GDM1 (cell line): ENCODE results near the gene NEMP1.
"Not testable (repeated sequence)": the region's sequence is repeated elsewhere in the genome, so short reads cannot be mapped to it uniquely, and the experiment has no call there.

ENCODE experiments used
- DNase-seq: peaks from one replicate; lab custom pipeline; 2025; lab: John Stamatoyannopoulos, UW

Gene NEMP1

DNA sequence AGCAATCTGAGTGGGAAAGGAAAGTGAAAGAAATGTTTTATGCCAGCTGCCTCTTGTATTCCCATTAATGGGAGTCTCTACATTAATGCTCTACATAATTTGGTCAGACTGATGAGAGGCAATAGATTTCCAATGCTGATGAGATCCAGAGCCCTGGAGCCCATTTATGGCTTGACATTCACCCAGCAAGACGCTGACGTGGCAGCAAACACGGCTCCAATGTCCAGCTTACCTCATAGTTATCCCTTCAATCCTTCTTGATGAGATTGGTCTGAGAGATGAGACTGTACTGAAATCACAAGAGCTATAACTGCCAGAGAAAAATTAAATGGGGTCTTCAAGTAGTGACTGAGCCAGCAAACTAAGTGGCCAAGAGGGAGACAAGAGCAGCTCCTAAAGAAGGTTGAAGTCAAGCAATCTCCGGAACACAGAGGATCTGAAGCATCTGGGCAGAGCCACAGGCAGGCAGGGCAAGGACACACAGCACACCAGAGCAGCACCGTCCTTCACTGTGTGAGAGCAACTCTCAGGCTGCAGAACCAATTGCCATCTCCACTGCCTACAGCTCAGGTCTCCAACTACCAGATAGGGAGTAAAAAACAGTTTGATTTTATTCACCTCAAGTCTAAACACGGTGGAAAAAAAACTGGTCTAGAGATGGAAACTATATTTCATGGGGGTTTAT lies 21.4 kb downstream of the NEMP1 start:
- DNase-seq: no peak

DNA sequence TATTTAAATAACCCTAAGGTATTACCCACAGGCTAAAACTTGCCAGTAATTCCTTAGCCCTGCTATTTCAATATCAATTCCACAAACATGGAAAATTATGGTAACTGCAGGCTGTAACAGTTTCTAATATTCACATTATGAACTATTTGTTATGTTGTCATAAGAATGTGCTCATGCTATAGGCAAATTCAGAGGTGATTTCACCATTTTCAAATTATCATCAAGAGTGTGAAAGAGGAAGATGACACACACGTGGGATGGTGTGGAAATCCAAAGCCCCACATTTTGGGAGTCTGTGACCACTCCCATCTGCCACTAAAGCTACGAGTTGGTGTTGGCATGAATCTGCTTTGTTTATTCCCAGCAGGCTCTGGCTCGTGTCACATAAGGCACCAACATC lies 22.8 kb downstream of the NEMP1 start:
- DNase-seq: no peak

DNA sequence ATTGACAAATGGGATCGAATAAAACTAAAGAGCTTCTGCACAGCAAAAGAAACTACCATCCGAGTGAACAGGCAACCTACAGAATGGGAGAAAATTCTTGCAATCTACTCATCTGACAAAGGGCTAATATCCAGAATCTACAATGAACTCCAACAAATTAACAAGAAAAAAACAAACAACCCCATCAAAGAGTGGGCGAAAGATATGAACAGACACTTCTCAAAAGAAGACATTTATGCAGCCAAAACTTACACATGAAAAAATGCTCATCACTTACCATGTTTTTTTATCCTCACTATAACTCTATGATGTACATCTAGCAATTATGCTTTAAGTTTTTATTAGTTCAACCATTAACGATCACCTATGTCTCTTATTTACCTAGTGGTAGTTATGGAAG lies 24.7 kb downstream of the NEMP1 start:
- not testable (repeated sequence) for DNase-seq

DNA sequence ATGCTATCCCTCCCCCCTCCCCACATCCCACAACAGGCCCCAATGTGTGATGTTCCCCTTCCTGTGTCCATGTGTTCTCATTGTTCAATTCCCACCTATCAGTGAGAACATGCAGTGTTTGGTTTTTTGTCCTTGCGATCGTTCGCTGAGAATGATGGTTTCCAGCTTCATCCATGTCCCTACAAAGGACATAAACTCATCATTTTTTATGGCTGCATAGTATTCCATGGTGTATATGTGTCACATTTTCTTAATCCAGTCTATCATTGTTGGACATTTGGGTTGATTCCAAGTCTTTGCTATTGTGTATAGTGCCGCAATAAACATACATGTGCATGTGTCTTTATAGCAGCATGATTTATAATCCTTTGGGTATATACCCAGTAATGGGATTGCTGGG lies 25.4 kb downstream of the NEMP1 start:
- not testable (repeated sequence) for DNase-seq

DNA sequence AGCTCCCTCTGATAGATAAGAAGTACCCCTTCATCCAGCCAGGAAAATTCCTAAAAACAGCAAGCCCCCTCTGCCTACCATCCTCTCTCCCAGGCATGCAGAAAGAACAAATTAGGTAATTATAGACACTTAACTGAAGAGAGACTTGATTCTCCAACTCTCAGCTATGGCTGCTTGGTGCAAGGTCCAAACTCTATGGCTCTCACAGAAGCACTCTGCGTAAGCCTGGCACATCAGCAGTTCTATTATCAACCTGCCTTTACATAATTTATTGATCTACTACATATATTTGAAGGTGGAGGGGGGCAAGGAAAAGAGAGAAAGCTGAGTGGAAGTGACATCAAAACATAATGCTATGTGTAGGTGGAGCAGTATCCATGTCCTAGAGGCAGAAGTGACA lies 27.6 kb downstream of the NEMP1 start:
- no peak for DNase-seq

DNA sequence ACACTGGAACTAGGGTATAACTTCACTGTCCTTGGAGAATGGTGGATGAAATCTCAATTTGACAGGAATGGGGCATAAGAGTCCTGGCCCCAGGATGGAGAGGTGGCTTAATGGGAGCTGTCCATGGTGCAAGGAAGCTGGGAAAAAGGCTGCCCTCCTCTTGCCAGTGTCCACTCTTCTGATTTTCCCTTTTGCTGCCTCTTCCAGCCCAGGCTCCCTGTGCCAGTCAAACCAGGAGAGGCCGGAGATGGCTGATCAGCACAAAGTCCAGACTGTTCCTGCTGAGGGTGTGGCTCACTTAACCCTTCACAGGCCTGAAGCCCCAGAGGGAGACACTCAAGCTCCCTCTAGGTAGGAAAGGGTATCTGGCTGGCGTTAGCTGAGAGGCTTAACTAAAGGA lies 28.7 kb downstream of the NEMP1 start, which contains the start of gene MYO1A:
MYO1A (minus strand) TSS at position 240 of the 400 bp plus-strand sequence. CDS start 1,806 bp downstream, outside the sequence.
- no peak for DNase-seq

DNA sequence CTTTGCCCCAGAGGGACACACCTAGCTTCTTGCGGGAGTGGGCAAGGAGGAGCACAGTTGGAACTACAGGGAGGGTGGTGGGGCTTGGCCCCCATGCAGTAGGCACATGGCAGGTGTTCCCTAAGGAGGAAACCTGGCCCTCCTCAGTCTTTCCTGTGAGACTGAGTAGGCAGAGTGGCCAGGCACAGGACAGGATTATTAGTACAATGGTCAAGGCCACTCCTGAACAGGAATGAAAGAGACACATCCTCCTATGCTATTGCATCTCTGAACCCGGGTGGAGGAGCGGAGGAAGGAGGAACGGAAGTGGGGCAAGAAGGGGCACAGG lies 29.5 kb downstream of the NEMP1 start:
- no peak for DNase-seq

DNA sequence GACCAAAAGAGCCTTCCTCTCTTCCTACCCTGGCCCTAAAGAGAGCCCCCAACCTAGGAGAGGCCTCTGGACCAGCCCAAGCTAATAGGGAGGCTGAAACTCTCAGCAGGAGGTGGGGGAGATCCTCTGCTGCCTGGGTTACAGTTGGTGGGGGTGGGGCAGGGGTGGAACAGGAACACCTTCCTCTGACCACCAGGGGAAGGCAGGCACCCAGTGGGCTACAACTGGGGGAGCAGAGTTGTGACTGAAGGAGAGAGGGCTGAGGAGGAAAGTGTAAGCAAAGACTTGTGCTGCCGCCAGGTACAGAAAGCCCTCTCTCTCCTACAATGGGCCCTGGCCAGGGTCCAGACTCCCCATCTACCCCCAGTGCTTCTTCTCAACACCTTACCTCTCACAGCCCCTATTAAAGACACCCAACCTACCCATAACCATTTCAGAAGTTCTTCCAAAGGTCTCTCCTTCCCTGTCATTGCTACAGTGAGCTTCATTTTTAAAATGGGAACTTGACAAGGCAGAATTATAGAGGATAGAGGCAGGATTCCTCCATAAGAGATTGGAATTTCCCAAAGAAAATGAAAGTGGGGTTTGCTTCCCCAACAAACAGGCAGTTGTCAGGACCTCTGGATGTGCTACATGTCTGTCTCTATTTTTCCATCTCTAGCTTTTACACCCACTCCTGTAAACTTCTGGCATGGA lies 30.0 kb downstream of the NEMP1 start:
- DNase-seq: no peak

DNA sequence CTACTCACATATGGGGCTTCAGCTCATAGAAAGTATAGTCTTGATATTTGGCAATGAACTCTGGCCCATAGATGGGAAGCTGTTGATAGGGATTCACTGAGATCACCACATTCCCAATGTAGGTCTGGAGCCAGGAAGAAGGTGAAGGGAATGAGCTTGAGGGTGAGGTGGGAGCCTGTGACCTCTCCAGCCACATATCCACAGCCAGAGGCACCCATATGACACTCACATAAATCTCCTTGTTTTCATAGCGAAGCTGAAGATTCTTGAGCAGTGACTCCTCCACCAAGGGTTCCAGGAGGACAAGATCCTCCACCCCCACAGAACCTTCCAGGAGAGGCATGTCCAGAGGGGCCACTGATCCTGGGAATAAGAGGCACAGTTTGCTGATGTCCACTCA lies 30.6 kb downstream of the NEMP1 start:
- DNase-seq: no peak

DNA sequence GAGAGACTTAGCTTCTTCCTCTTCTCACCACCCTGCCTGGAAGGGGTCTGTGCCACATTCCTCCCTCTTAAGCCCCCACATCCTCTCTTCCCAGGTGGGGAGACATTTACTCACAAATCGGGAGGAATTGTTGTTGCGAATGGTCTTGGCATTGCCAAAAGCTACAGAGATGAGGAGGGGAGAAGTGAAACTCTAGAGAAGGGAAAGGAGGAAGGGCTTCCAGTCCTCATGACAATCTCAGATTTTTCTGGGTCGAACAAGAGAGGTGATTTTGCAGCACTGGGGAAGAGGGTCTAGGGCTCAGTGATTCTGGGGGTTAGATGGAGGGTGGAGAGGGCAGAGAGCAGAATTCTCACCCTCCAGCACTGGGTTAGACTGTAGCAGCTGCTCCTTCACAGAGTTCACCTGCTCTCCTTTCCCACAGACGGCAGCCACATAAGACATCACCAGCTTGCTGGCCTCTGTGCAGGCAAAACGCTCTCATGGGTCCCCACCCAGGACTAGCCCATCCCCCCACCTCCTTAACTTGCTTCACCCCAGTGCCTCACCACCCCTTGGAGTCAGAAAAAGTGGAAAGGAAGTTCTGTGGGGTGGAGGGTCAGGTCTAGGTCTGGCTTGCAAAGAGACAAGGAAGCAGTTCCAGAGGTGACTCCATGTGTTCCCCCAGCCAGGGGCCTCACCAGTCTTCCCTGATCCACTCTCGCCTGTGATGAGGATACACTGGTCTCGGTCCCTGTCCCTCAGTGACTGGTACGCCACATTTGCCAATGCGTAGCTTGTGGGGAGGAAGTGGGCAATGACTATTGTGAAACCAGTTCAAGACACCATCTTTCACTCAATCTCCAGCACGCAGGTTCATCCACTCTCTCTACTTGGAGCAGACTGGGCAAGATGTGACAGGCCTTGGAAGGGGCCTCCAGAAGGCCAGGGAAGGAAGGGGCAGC lies 31.4 kb downstream of the NEMP1 start:
- no peak for DNase-seq

DNA sequence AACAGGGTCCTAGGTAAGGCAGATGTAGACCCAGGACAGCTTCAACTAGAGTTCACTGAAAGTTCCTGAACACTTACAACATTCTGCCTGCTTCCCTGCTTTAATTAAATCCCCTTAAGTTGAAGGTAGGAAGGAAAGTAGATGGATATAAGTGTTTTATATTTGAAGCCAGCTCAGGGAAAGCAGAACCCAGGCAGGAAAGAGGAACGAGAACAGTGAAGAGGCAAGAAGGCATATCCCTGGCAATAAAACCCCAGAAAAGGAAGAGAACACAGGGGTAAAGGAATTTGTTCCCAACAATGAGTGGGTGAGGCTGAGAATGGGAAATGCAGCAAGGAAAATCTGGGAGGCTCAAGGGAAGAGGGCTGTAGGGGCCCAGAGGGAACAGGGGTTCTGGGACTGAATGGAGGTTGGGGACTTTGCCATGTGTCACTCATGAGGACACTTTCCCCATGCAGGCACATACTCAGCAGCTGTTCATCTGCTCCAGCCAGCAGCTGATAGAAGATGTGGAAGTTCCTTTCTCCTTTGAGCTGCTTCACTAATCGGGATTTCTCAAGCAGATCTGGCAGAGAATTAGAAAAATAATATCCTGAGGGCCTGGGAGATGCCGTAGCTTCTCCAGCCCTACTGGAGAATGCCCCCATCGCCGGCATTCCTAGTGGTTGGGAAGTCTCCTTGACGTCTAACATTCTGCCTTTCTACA lies 32.4 kb downstream of the NEMP1 start:
- no peak for DNase-seq

DNA sequence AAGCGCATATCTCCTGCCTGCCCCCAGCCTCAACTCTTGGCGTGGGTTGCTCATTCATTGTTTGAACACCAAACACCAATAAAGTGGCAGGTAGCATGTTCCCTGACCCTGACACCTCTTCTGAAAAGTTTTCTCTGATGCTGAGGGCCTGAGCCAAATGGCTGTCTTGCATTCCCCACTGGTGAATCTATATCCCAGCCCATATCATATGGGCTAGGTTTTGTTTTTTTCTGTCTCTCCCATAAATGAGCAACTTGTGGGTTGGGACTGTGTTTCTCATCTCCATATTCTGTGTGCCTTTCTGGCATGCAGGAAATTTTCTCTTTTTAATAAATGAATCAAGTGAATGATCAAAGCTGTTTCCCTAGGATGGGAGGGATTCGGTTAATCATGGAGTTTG lies 33.7 kb downstream of the NEMP1 start:
- DNase-seq: no peak

DNA sequence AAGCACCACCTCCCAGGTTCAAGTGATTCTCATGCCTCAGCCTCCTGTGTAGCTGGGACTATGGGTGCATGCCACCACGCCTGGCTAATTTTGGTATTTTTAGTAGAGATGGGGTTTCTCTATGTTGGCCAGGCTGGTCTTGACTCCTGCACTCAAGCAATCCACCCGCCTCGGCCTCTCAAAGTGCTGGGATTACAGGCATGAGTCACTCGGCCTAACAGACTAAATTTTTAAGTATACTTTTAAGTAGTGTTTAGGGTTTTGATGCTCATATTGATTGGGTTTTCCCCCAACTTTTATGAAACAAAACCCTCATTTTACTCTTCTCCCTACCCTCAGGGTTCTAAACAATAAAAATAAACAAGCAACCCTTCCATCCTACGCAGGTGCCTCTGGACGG lies 34.1 kb downstream of the NEMP1 start:
- no peak for DNase-seq

DNA sequence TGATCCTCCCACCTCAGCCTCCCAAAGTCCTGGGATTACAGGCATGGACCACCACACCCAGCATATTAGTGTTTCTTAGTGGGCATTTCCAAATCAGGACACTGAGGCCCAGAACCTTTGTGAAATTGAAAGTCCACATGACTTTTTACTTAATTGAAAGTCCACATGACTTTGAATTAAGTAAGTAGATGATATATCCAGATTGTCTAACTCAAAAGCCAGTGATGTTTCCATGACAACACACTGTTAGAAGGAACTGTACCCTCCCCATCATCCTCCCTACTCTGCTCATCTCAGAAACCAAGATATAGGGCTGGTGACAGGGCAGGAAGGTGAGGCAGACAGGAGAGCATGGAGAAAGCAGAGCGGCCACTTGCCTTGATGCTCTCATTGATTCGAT lies 35.9 kb downstream of the NEMP1 start:
- no peak for DNase-seq

DNA sequence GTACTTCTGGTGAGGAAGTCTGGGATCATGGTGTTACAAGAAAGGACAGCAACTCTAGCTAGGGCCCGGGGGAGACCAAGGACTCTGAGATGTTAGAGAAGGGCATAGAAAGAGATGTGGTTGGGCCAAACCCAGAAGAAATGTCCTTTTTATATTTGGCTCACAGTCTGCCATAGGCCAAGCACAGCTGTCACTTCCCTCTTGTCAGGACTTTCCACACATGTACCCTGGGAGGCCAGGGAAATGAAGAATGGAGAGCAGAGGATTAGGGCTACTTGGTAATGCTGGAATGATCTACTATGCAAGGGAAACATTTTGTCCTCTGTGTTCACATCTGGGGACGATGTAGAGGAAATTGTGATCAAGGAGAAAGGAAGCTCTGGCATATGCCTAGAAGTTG lies 37.8 kb downstream of the NEMP1 start:
- no peak for DNase-seq

DNA sequence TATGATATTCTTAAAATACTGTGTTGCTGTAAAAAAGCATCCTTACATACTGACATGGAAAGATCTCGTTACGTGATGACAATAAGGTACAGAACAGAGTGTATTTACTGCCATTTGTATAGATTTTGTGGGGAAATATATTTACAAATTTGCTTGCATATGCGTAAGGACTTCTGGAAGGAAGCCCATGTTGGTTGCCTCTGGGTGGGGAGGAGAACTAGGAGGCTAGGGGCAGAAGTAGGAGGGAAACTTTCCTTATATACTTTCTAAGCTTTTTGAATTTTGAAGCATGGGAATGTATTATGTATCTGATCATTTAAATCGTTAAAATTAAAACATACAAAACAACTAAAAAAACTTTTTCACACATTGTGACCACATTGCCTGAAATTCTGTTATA lies 38.4 kb downstream of the NEMP1 start:
- DNase-seq: no peak

DNA sequence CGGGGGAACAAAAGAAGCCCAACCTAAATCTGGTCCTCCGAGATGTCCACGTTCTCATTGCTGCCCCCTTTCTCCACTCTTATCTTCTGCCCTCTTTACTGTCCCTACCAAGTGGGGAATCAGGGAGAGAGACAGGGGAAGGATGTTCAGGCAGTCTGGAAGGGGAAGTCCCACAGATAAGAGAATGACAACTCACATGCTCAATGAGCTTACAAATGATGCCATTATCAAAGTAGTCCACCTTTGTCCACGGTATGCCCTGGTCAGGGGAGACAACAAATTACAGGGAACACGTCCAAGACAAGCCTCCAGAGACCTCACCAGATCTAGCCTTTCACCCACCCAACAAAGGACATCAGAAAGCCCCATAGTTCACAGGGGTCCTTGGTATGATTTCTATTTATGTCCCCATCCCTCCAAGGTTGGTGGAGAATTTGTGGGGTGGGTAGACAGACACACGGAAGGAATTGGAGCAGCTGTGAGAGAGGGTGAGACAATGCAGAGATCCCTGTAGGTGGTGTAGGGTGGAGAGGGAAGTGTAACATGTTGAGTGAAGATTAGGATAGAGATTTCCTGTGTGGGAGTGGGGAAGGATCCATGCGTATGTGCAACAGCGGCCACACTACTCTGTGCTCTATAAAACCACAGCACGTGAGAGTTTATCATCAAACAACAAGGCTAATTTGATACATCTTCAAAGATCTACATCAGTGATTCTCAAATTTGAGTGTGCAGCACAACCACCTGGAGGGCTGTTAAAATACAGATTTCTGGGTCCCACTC lies 39.4 kb downstream of the NEMP1 start:
- DNase-seq: no peak

DNA sequence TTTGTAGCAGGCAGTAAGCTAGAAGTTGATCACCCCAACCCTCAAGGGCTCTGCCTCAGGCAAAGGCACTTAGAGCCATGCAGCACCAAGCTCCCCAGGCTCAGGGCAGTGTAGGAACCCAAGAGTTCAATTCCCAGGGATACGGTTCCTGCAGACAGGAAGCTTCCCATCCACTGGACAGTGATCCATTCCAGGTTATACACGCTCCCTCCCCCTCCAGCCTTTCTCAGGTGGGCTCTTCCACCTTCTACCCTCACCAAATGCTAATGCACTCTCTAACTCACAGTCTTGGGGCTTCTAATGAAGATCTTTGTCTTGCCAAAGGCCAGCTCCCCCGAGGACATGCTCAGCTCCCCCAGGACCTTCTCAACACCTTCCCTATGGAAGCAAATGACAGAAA lies 41.3 kb downstream of the NEMP1 start:
- no peak for DNase-seq

DNA sequence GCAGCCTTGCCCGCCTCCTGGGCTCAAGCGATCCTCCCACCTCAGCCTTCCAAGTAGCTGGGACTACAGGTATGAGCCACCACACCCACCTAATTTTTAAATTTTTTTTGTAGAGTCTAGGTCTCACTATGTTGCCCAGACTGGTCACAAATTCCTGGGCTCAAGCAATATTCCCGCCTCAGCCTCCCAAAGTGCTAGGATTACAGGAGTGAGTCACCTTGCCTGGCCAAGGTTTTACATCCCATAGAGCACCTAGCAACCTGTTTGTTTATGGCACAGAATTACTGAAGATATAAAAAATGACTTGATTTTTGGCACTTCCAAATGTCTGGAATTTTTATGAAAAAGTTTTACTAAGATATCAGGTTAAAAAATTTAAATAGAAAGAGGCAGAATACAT lies 45.2 kb downstream of the NEMP1 start:
- no peak for DNase-seq

DNA sequence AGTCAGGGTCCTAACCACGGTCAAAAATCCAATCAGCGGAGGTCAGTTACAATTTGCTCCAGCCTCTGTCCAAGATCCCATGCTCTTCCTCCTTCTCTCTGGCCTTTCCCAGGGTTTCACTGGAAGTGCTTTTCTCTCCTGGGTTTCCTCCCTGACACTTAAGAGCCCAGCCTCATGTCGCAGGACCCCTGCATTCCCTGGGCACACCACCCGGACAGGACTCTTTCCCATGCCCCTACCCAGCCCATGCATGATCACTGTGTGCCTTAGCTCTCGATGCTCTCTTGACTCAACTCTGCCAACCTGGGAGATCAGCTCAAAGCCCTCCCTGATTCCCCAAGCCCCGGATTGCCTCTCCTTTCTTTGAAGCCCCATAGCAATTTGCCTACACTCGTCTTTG lies 46.8 kb downstream of the NEMP1 start:
- no peak for DNase-seq

DNA sequence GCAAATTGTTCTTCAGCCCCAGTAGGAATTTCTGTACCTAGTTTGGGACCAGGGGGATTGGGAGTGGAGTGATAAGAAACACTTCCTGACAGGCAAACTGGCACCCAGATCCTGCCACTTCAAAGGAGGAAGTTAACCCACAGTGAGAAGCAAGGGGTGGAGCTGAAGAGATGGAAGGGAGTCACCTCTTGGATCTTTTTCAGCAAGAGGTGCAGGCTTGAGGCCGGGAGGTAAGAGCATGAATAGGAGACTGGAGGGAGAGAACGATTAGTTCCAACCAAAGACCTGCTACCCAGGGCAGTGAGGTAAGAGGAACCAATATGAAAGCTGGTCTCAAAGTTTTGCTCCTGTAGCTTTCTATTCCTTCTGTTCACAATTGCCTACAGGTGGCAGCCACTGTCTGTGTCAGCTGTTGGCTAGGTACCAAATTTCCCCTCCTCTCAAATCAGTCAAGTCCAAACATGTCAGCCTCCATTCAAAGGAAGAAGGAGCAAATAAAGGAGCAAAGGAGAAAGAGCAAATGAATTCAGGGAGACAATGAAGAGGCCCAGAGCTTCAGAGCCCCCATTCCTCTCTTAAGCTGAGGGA lies 47.4 kb downstream of the NEMP1 start:
- DNase-seq: peak; percentile 53
